ENCODE measurements around the gene TH.

The TH gene

GRCh38 chr11:2213384-2213842 lies 41.8 kb upstream of the TH start:
- H3K36me3 ChIP-seq (ENCODE audit: insufficient read depth, low read length), result no peaks in the 10 kb centered on the region
- H2AFZ ChIP-seq (ENCODE audit: low read depth, low read length), result no peak overlapping the region
- no peaks in the 10 kb centered on the region for H3K9me3 ChIP-seq (ENCODE audit: low read length)
- peaks cover 20% of the 10 kb centered on the region for H3K27me3 ChIP-seq (ENCODE audit: insufficient read depth, low read length)
- peaks cover 6% of the 10 kb centered on the region for H3K4me1 ChIP-seq (ENCODE audit: insufficient read depth, low read length)
- no peak overlapping the region for H3K4me3 ChIP-seq (ENCODE audit: low read length)

- H3K36me3 ChIP-seq (ENCODE audit: insufficient read depth, low read length), result no peaks in the 10 kb centered on the region
- H3K27me3 ChIP-seq (ENCODE audit: insufficient read depth, low read length), result peaks cover 20% of the 10 kb centered on the region
- no peak overlapping the region for H2AFZ ChIP-seq (ENCODE audit: low read depth, low read length)
Measured at GRCh38 chr11:2212411-2213251, 41.0 kb upstream of the TH start.

GRCh38 chr11:2211113-2211971 lies 39.7 kb upstream of the TH start:
- peaks cover 20% of the 10 kb centered on the region for H3K27me3 ChIP-seq (ENCODE audit: insufficient read depth, low read length)
- no peak overlapping the region for H3K4me3 ChIP-seq (ENCODE audit: low read length)
- H3K9me3 ChIP-seq (ENCODE audit: low read length), result no peaks in the 10 kb centered on the region
- H2AFZ ChIP-seq (ENCODE audit: low read depth, low read length), result no peak overlapping the region
- H3K36me3 ChIP-seq (ENCODE audit: insufficient read depth, low read length), result no peaks in the 10 kb centered on the region
- H3K4me1 ChIP-seq (ENCODE audit: insufficient read depth, low read length), result peaks cover 6% of the 10 kb centered on the region

More at GRCh38 chr11:2212411-2213251, 41.0 kb upstream of the TH start:
- Histone ChIP-seq H3K4me1 (ENCODE audit: insufficient read depth, low read length) (peaks cover 6% of the 10 kb centered on the region), H3K9me3 (ENCODE audit: low read length) (no peaks in the 10 kb centered on the region), H3K4me3 (ENCODE audit: low read length) (no peak overlapping the region)

GRCh38 chr11:2210366-2211112 lies 38.9 kb upstream of the TH start:
- peaks cover 20% of the 10 kb centered on the region for H3K27me3 ChIP-seq (ENCODE audit: insufficient read depth, low read length)

GRCh38 chr11:2209900-2210321 lies 38.3 kb upstream of the TH start:
- H3K4me1 ChIP-seq (ENCODE audit: insufficient read depth, low read length), result peaks cover 6% of the 10 kb centered on the region
- H3K4me3 ChIP-seq (ENCODE audit: low read length), result no peak overlapping the region
- no peak overlapping the region for H2AFZ ChIP-seq (ENCODE audit: low read depth, low read length)
- H3K36me3 ChIP-seq (ENCODE audit: insufficient read depth, low read length), result no peaks in the 10 kb centered on the region
- H3K9me3 ChIP-seq (ENCODE audit: low read length), result no peaks in the 10 kb centered on the region
- H3K27me3 ChIP-seq (ENCODE audit: insufficient read depth, low read length), result peaks cover 20% of the 10 kb centered on the region

More at GRCh38 chr11:2210366-2211112, 38.9 kb upstream of the TH start:
- Histone ChIP-seq H3K4me3 (ENCODE audit: low read length) (no peak overlapping the region), H3K9me3 (ENCODE audit: low read length) (no peaks in the 10 kb centered on the region), H2AFZ (ENCODE audit: low read depth, low read length) (no peak overlapping the region), H3K4me1 (ENCODE audit: insufficient read depth, low read length) (peaks cover 6% of the 10 kb centered on the region), H3K36me3 (ENCODE audit: insufficient read depth, low read length) (no peaks in the 10 kb centered on the region)

- Histone ChIP-seq H3K4me1 (ENCODE audit: insufficient read depth, low read length) (peaks cover 6% of the 10 kb centered on the region), H3K27me3 (ENCODE audit: insufficient read depth, low read length) (peaks cover 17% of the 10 kb centered on the region), H2AFZ (ENCODE audit: low read depth, low read length) (no peak overlapping the region), H3K4me3 (ENCODE audit: low read length) (no peak overlapping the region), H3K36me3 (ENCODE audit: insufficient read depth, low read length) (no peaks in the 10 kb centered on the region), H3K9me3 (ENCODE audit: low read length) (no peaks in the 10 kb centered on the region)
Measured at GRCh38 chr11:2209370-2209801, 37.8 kb upstream of the TH start.

- Histone ChIP-seq H2AFZ (ENCODE audit: low read depth, low read length) (no peak overlapping the region), H3K27me3 (ENCODE audit: insufficient read depth, low read length) (peaks cover 13% of the 10 kb centered on the region), H3K4me3 (ENCODE audit: low read length) (no peak overlapping the region), H3K36me3 (ENCODE audit: insufficient read depth, low read length) (no peaks in the 10 kb centered on the region), H3K9me3 (ENCODE audit: low read length) (no peaks in the 10 kb centered on the region), H3K4me1 (ENCODE audit: insufficient read depth, low read length) (peaks cover 6% of the 10 kb centered on the region)
Measured at GRCh38 chr11:2208691-2209369, 37.2 kb upstream of the TH start.

GRCh38 chr11:2207773-2208621 lies 36.4 kb upstream of the TH start:
- Histone ChIP-seq H3K9me3 (ENCODE audit: low read length) (no peaks in the 10 kb centered on the region), H3K27me3 (ENCODE audit: insufficient read depth, low read length) (peaks cover 8% of the 10 kb centered on the region), H3K36me3 (ENCODE audit: insufficient read depth, low read length) (no peaks in the 10 kb centered on the region), H2AFZ (ENCODE audit: low read depth, low read length) (no peak overlapping the region), H3K4me3 (ENCODE audit: low read length) (no peak overlapping the region), H3K4me1 (ENCODE audit: insufficient read depth, low read length) (peaks cover 3% of the 10 kb centered on the region)

GRCh38 chr11:2207212-2207611 lies 35.6 kb upstream of the TH start:
- Histone ChIP-seq H3K36me3 (ENCODE audit: insufficient read depth, low read length) (no peaks in the 10 kb centered on the region), H3K4me3 (ENCODE audit: low read length) (no peak overlapping the region), H3K4me1 (ENCODE audit: insufficient read depth, low read length) (no peaks in the 10 kb centered on the region)

GRCh38 chr11:2205981-2206690 lies 34.5 kb upstream of the TH start:
- no peaks in the 10 kb centered on the region for H3K27me3 ChIP-seq (ENCODE audit: insufficient read depth, low read length)
- no peak overlapping the region for H2AFZ ChIP-seq (ENCODE audit: low read depth, low read length)
- no peaks in the 10 kb centered on the region for H3K36me3 ChIP-seq (ENCODE audit: insufficient read depth, low read length)
- H3K4me1 ChIP-seq (ENCODE audit: insufficient read depth, low read length), result no peaks in the 10 kb centered on the region
- H3K4me3 ChIP-seq (ENCODE audit: low read length), result no peak overlapping the region
- H3K9me3 ChIP-seq (ENCODE audit: low read length), result no peaks in the 10 kb centered on the region

More at GRCh38 chr11:2207212-2207611, 35.6 kb upstream of the TH start:
- peaks cover under 1% of the 10 kb centered on the region for H3K27me3 ChIP-seq (ENCODE audit: insufficient read depth, low read length)
- H2AFZ ChIP-seq (ENCODE audit: low read depth, low read length), result no peak overlapping the region
- no peaks in the 10 kb centered on the region for H3K9me3 ChIP-seq (ENCODE audit: low read length)

GRCh38 chr11:2205214-2205720 lies 33.7 kb upstream of the TH start:
- Histone ChIP-seq H3K4me1 (ENCODE audit: insufficient read depth, low read length) (no peaks in the 10 kb centered on the region), H3K9me3 (ENCODE audit: low read length) (no peaks in the 10 kb centered on the region), H3K27me3 (ENCODE audit: insufficient read depth, low read length) (no peaks in the 10 kb centered on the region), H3K36me3 (ENCODE audit: insufficient read depth, low read length) (no peaks in the 10 kb centered on the region), H3K4me3 (ENCODE audit: low read length) (no peak overlapping the region), H2AFZ (ENCODE audit: low read depth, low read length) (no peak overlapping the region)

Measured in neuron (in vitro differentiated cells).